PFSK-1 (cell line): ENCODE results near the gene IDUA.

Experiments
- FOXP2 ChIP-seq: optimal IDR thresholded peaks from 2 replicates; pipeline ENCODE3; 2011; ENCODE audit warnings: borderline replicate concordance, control low read depth, inconsistent platforms; ENCODE audit not compliant: insufficient read depth; ENCODE audit errors: extremely low read length, extremely low read depth
- POLR2AphosphoS5 ChIP-seq: IDR thresholded peaks from 2 replicates; pipeline ENCODE4 v1.6.1; 2012; ENCODE audit warnings: low read depth, mild to moderate bottlenecking, control low read depth, low read length, moderate library complexity
- REST ChIP-seq, 2 experiments: IDR thresholded peaks; 2 replicates each; pipeline versions ENCODE4 v1.6.1 to v1.8.0; 2011 to 2012; ENCODE audit warnings: low read depth in 2 of 2, low read length in 2 of 2, control low read depth in 1 of 2, inconsistent platforms in 1 of 2, mild to moderate bottlenecking in 1 of 2, moderate library complexity in 1 of 2; ENCODE audit not compliant: insufficient read depth in 1 of 2
- SIN3A ChIP-seq: IDR thresholded peaks from 2 replicates; pipeline ENCODE4 v1.6.1; 2012; ENCODE audit warnings: mild to moderate bottlenecking, low read length, moderate library complexity, borderline replicate concordance; ENCODE audit not compliant: insufficient read depth
- TAF1 ChIP-seq: IDR thresholded peaks from 2 replicates; pipeline ENCODE4 v1.6.1; 2012; ENCODE audit warnings: low read length, control low read depth, borderline replicate concordance; ENCODE audit not compliant: insufficient read depth

The IDUA gene

GRCh38 chr4:1052231-1052671, 65.4 kb downstream of the IDUA start:
- TF ChIP-seq POLR2AphosphoS5: no peak
- no peak for TF ChIP-seq SIN3A
- TF ChIP-seq FOXP2: no peak
- no peak for TF ChIP-seq REST (IDR thresholded peaks at IDR 0.05; ENCODE audit: insufficient read depth in 1 of 2, low read depth in 2 of 2, low read length in 2 of 2)
- no peak for TF ChIP-seq TAF1

- TF ChIP-seq SIN3A (no peak), POLR2AphosphoS5 (no peak), FOXP2 (no peak), REST (IDR thresholded peaks at IDR 0.05; ENCODE audit: insufficient read depth in 1 of 2, low read depth in 2 of 2, low read length in 2 of 2) (no peak), TAF1 (no peak)
These were observed 66.3 kb downstream of the IDUA start for GRCh38 chr4:1053080-1053661.
